HG03457 (cell line): ENCODE measurements around the gene HSPA12A.

Experiments
- ATAC-seq: cut with Tn5 transposase; IDR thresholded peaks from one replicate; pipeline ENCODE4 v1.9.1; 2021; ENCODE audit warnings: moderate number of reproducible peaks; ENCODE audit not compliant: unreplicated experiment

HSPA12A gene

GRCh38 chr10:116636385-116636784 lies 106.0 kb downstream of the HSPA12A start:
- ATAC-seq = no peak

GRCh38 chr10:116634126-116634975 lies 108.0 kb downstream of the HSPA12A start:
- ATAC-seq = no peak

GRCh38 chr10:116633216-116633600 lies 109.2 kb downstream of the HSPA12A start:
- ATAC-seq = no peak

GRCh38 chr10:116632596-116633215 lies 109.7 kb downstream of the HSPA12A start:
- no peak for ATAC-seq

GRCh38 chr10:116631871-116632295 lies 110.5 kb downstream of the HSPA12A start:
- no peak for ATAC-seq

- ATAC-seq = no peak
Measured at GRCh38 chr10:116630020-116630419, 112.3 kb downstream of the HSPA12A start.

GRCh38 chr10:116629340-116629739 lies 113.0 kb downstream of the HSPA12A start:
- ATAC-seq = no peak

- no peak for ATAC-seq
Measured at GRCh38 chr10:116627386-116627933, 114.9 kb downstream of the HSPA12A start.

- ATAC-seq = no peak
Measured at GRCh38 chr10:116626815-116627214, 115.6 kb downstream of the HSPA12A start.

GRCh38 chr10:116625845-116626244 lies 116.5 kb downstream of the HSPA12A start:
- no peak for ATAC-seq

- ATAC-seq = no peak
Measured at GRCh38 chr10:116621934-116622655, 120.3 kb downstream of the HSPA12A start.

GRCh38 chr10:116621476-116621875 lies 120.9 kb downstream of the HSPA12A start:
- ATAC-seq = no peak
